Spleen (tissue), 7 donors: ENCODE data around the gene ATP5ME.

ENCODE experiments used
- POLR2A ChIP-seq, 3 donors: fragments of 450-650 bp; IDR thresholded peaks; one replicate each; pipeline ENCODE4 v1.5.1; 2017; ENCODE audit warnings: antibody characterized with exemption in 3 of 3, mild to moderate bottlenecking in 1 of 3
- POLR2AphosphoS5 ChIP-seq, 3 donors: sonication (generic); formaldehyde crosslinking; IDR thresholded peaks; one replicate each; pipeline ENCODE4 v1.5.1; 2017; ENCODE audit warnings: antibody characterized with exemption in 3 of 3
- TF ChIP-seq, protein P1 (sequence below), 11 experiments: fragments of 200-600 bp in 7 of 11; fragments of 450-650 bp in 4 of 11; sonication (generic) in 4 of 11; IDR thresholded peaks in 8 of 11; conservative IDR thresholded peaks in 3 of 11; 1 replicate in 7 of 11; 2 replicates in 4 of 11; pipeline versions ENCODE4 v1.4.0 to v1.8.0; 2016 to 2021; ENCODE audit warnings: antibody characterized with exemption in 11 of 11, inconsistent platforms in 4 of 11, mild to moderate bottlenecking in 1 of 11
- donor health status: DM: no; HTN: no; CAD: no; lungs with moderate emphysema.
- donor health status: DM: no; HTN: no; CAD: no.
- donor health status: DM: no; HTN: no; CAD: no.

GRCh38 chr4:688854-689681 lies 15.0 kb upstream of the ATP5ME start, which contains the start of gene SLC49A3:
- TF ChIP-seq, protein P1, sequence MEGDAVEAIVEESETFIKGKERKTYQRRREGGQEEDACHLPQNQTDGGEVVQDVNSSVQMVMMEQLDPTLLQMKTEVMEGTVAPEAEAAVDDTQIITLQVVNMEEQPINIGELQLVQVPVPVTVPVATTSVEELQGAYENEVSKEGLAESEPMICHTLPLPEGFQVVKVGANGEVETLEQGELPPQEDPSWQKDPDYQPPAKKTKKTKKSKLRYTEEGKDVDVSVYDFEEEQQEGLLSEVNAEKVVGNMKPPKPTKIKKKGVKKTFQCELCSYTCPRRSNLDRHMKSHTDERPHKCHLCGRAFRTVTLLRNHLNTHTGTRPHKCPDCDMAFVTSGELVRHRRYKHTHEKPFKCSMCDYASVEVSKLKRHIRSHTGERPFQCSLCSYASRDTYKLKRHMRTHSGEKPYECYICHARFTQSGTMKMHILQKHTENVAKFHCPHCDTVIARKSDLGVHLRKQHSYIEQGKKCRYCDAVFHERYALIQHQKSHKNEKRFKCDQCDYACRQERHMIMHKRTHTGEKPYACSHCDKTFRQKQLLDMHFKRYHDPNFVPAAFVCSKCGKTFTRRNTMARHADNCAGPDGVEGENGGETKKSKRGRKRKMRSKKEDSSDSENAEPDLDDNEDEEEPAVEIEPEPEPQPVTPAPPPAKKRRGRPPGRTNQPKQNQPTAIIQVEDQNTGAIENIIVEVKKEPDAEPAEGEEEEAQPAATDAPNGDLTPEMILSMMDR (IDR thresholded peaks at IDR 0.05 in 8 of 11, conservative IDR thresholded peaks at IDR 0.05 in 3 of 11) = no peak
- peak in 2 of 3 donors; percentile 44 to 56 for TF ChIP-seq POLR2AphosphoS5 (IDR thresholded peaks at IDR 0.05)
- no peak for TF ChIP-seq POLR2A (IDR thresholded peaks at IDR 0.05)
